HG03095 (cell line): ENCODE data around the gene ELL3.
A peak's percentile ranks its signal among the peaks of the same experiment; 100 is the strongest.
"Not testable (repeated sequence)": the region's sequence is repeated elsewhere in the genome, so short reads cannot be mapped to it uniquely, and the experiment has no call there.

Experiments
- ATAC-seq: cut with Tn5 transposase; IDR thresholded peaks from one replicate; pipeline ENCODE4 v1.9.1; 2021; ENCODE audit warnings: moderate library complexity; ENCODE audit not compliant: unreplicated experiment

Gene ELL3

GRCh38 chr15:43776718-43777266, at the start of gene ELL3:
ELL3 (minus strand) TSS chr15:43776966; CDS start chr15:43776901, 65 bp downstream.
- peak; percentile 23 for ATAC-seq

GRCh38 chr15:43826029-43826507, 49.3 kb upstream of the ELL3 start:
- ATAC-seq: no peak

GRCh38 chr15:43825305-43825704, 48.5 kb upstream of the ELL3 start:
- ATAC-seq: not testable (repeated sequence)

GRCh38 chr15:43824302-43825246, 47.8 kb upstream of the ELL3 start, which contains the start of gene MFAP1:
MFAP1 (minus strand) TSS chr15:43824690; CDS start chr15:43824569, 121 bp downstream.
- ATAC-seq: peak; percentile 51

GRCh38 chr15:43821505-43821904, 44.7 kb upstream of the ELL3 start:
- no peak for ATAC-seq

- not testable (repeated sequence) for ATAC-seq
These were observed 38.3 kb upstream of the ELL3 start for GRCh38 chr15:43815064-43815463.

GRCh38 chr15:43808960-43809678, 32.4 kb upstream of the ELL3 start:
- ATAC-seq: peak; percentile 68

- no peak for ATAC-seq
These were observed 31.7 kb upstream of the ELL3 start for GRCh38 chr15:43808435-43808950.

GRCh38 chr15:43802676-43803075, 25.9 kb upstream of the ELL3 start:
- ATAC-seq: not testable (repeated sequence)

GRCh38 chr15:43800286-43801141, 23.7 kb upstream of the ELL3 start, which contains the start of gene HYPK:
HYPK (plus strand) TSS chr15:43800599; CDS start chr15:43800623, 24 bp downstream.
- ATAC-seq: peak; percentile 74

GRCh38 chr15:43799945-43800285, 23.1 kb upstream of the ELL3 start, which contains the start of gene SERINC4:
SERINC4 (minus strand) TSS chr15:43800220; CDS start chr15:43799986, 234 bp downstream.
- no peak for ATAC-seq

GRCh38 chr15:43799209-43799944, 22.6 kb upstream of the ELL3 start:
- ATAC-seq: no peak

- ATAC-seq: no peak
These were observed 19.8 kb upstream of the ELL3 start for GRCh38 chr15:43796566-43796965.

- ATAC-seq: no peak
These were observed 19.2 kb upstream of the ELL3 start for GRCh38 chr15:43795997-43796396.

GRCh38 chr15:43795197-43795596, 18.4 kb upstream of the ELL3 start:
- ATAC-seq: no peak

GRCh38 chr15:43794269-43795037, 17.7 kb upstream of the ELL3 start:
- no peak for ATAC-seq

- ATAC-seq: no peak
These were observed 16.9 kb upstream of the ELL3 start for GRCh38 chr15:43793647-43794046.

GRCh38 chr15:43792761-43793476, 16.2 kb upstream of the ELL3 start:
- ATAC-seq: no peak
